Peyer's patch (tissue), 4 donors: ENCODE results near the gene CNIH4.

Source experiments
- POLR2A ChIP-seq, 2 donors: fragments of 450-650 bp; IDR thresholded peaks; one replicate each; pipeline ENCODE4 v1.5.1; 2017; ENCODE audit warnings: antibody characterized with exemption in 2 of 2, mild to moderate bottlenecking in 2 of 2, moderate library complexity in 2 of 2
- TF ChIP-seq, protein P1 (sequence below), 6 experiments: fragments of 450-650 bp in 4 of 6; fragments of 200-600 bp in 2 of 6; sonication (generic) in 1 of 6; IDR thresholded peaks; one replicate each; pipeline ENCODE4 v1.5.1; 2017 to 2019; ENCODE audit warnings: antibody characterized with exemption in 6 of 6, mild to moderate bottlenecking in 3 of 6, moderate library complexity in 1 of 6

GRCh38 chr1:224420106-224420505 is 63.4 kb downstream of the CNIH4 start:
- TF ChIP-seq POLR2A (IDR thresholded peaks at IDR 0.05) = no peak
- TF ChIP-seq, protein P1, sequence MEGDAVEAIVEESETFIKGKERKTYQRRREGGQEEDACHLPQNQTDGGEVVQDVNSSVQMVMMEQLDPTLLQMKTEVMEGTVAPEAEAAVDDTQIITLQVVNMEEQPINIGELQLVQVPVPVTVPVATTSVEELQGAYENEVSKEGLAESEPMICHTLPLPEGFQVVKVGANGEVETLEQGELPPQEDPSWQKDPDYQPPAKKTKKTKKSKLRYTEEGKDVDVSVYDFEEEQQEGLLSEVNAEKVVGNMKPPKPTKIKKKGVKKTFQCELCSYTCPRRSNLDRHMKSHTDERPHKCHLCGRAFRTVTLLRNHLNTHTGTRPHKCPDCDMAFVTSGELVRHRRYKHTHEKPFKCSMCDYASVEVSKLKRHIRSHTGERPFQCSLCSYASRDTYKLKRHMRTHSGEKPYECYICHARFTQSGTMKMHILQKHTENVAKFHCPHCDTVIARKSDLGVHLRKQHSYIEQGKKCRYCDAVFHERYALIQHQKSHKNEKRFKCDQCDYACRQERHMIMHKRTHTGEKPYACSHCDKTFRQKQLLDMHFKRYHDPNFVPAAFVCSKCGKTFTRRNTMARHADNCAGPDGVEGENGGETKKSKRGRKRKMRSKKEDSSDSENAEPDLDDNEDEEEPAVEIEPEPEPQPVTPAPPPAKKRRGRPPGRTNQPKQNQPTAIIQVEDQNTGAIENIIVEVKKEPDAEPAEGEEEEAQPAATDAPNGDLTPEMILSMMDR (IDR thresholded peaks at IDR 0.05) = no peak
